Measurements from ENCODE around the gene SYNE1. TPM values are rescaled to one million over a fixed set of nuclear protein-coding genes. Genes with fewer than 3 reads are reported as not detected.

SYNE1 gene
- total RNA-seq, 1 donor from 2014 or later, result 103 TPM

DNA sequence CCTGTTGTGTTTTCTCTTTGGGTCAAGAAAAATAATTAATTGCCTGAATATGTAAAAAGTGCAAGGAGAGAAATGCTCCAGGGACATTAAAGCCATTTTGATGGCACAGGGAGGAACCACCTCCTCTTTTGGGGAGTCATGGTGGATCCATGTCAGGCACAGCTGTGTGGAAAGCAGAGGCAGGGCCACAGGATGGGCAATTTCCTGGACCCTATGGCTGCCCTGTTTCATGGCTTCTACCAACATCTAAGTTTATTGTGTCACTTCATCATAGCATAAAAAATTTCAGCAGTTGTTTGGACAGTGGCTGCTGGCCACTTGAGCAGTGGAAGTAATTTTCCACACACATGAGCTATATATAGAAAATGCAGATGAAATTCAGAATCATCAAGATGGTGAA is 238.2 kb downstream of the SYNE1 start:
- intact Hi-C loops (cut with DNase I), result no loop called here
- no peak for DNase-seq (ENCODE audit: low spot score)

DNA sequence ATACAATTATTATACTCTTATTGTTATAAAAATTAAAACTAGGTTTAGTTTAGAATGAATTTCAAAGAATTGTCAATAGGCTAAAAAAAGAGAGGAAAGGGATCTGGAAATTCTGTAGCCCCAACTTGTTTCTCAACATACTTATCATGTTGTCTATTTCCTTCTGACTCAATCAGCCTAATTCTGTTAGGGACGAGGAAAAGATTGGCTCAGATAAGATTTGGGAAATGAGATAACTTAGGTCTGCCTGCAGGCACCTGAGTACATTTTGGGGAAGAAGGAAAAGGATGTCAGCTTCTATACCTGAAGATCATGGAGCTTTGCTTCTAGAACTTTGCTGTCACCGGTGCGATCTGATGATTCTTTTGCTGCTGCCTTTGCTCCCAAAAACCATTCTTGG is 238.8 kb downstream of the SYNE1 start:
- intact Hi-C loops (cut with DNase I), result no loop called here
- DNase-seq (ENCODE audit: low spot score), result no peak

DNA sequence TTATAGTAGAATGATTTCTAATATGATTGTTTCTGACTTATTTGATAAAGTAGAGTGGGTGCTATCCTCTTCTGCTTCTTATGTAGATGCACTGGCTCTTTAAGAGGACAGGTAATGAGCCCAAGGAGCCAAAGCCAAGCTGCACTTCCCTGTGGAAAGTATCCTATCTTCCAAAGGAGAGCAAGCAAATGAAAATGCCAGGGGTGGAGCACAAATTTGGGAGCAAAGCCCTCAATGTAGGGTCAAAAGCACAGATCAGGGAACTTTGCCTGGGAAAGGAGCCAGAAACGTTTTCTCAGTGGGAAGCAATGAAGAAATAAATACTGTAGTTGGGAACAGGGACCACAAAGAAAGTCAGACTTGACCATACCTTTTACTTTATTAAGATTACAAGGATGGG is 242.9 kb downstream of the SYNE1 start:
- intact Hi-C loops (cut with DNase I), result no loop called here

DNA sequence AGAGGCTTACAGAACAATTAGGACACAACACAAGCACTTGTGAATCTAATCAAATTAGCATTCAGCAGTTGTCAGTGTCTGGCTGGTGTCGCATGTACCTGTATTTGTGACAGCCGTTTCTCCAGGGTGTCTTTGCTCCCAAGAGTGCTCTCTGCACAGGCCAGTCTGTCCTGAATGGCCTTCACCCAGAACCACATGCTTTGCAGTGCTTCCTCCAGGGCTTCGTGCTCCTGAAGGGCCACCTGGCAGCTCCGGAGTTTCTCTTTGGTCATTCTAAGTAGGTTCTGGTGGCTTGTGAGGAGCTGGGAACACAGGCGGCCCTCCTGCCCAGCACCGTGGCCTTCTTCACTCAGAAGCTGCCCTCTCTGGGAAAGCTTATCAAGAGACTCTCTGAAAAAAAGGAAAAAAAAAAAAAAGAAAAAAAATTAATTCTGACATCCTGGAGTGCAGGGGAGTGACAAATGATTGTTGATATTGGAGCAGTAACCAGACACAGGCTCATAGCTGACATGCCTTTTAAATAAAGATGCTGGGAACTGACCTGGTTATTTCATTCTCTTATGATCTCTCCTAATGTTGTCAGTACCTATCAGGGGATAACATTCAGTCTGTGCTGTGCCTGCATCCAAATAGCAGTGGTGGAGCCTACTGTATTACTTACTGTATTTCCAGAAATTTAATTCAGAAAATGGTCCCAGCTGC is 245.8 kb downstream of the SYNE1 start:
- intact Hi-C loops (cut with DNase I), result no loop called here
- no peak for DNase-seq (ENCODE audit: low spot score)

More for the DNA sequence above, 242.9 kb downstream of the SYNE1 start:
- no peak for DNase-seq (ENCODE audit: low spot score)

DNA sequence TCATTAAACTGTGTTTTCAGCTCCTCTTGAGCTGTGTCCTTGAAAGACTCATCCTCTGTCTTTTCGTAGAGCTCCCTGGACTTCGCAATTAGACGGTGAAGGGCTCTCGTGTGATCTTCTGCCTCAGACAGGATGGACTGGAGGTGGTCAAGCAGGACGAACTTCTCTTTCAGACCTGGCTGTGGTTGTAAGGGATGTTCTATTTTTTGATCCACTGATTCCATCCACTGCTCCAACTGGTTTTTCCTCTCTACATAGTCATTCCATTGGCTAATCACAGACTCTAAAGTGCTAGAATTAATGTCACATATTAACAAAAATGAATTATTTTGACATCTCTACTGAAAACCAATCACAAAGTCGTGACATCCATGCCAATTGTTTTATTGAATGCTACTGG is 250.1 kb downstream of the SYNE1 start:
- DNase-seq (ENCODE audit: low spot score), result no peak
- intact Hi-C loops (cut with DNase I), result no loop called here

DNA sequence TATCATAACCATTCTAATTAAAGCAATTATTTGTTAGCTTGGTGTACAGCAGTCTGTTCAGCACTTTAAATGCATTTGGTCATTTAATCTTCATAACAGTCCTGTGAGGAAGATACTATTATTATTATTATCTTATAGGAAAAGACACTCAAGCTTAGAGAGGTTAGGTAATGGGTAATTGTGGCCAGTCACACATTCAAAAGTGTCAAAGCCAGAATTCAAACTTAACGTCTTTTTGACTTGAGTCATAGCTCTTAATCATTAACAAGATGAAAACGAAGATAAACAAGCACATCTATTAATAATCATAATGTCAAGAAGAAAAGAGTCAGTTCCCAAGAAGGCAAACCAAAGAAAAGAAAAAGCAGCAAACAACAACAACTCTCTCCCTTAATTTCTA is 251.0 kb downstream of the SYNE1 start:
- intact Hi-C loops (cut with DNase I), result no loop called here
- no peak for DNase-seq (ENCODE audit: low spot score)

DNA sequence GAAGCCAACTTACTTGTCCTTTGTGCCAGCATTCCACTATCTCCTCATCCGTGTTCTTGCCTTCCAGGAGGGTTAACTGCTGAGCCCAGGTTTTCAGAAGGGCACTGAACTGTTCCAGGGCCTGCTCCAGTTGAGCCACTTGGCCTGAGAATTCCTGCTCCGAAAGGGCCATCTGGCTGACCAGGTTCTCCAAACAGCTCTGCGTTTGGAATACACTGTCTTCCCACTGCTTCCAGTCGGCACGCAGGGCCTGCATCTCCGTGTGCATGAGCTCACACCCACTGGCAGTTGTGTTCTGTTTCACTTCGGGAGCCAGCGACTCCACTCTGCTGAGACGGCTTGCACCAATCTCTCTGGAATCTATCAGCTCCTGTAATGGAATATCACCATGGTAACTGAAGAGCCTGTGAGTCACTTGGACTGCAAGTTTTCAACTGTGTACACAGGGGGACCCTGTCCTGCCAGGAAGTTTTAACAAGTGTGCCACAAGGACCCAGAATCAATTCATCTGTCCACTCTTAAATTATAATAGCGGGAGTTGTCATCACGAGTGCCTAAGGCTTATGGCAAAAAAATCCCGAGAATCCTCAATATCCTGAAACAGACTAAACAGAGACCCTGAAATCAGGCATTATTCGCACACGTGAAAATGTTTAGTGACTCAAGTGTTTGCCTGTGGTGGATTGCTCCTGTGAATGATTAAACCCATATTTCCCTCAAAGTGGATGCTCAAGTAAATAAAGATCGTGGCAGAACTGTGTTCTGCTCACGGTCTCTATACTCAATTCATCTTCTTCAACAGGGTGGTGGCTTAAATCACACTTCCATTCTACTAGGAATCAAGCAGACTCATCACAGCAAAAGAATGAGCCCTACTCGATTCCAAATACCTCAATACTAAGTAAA is 255.9 kb downstream of the SYNE1 start:
- intact Hi-C loops (cut with DNase I), result no loop called here
- peak; percentile 82 for DNase-seq (ENCODE audit: low spot score)

DNA sequence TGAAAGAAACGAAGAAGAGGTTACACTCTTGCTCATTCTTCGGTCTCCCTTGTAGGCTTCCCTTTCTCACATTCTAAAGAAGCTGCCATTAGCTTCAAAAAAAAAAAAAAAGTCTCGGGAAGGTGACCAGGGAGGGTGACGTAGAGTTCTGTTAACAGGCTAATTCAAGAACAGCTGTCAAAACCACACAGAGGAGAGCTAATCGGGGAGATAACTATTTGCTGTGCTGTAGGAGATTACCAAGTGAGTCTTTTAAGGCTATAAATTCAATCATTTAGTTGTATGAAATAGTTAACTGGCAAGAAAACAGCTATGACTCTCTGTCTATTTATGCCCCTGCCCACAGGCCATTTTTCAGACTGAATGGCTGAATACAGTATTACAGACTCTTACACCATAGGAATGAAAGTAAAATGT is 256.8 kb downstream of the SYNE1 start:
- DNase-seq (ENCODE audit: low spot score), result no peak
- intact Hi-C loops (cut with DNase I), result no loop called here

DNA sequence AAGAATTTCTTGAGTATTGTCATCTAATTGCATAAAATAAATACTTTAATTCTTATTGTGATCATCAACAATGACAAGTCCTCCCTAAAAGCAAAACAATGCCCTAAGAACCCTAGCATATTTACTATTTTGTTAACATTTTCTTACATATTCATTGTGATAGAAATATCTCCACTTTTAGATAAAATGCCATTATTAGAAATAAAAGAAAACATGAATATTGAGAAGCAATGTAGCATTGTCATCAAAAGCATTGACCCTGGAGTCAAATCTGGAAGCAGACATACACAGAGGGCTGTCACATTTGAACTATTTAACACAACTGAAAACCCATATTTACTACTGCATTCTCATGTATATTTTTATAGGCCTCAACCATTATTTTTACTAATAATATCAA is 257.7 kb downstream of the SYNE1 start:
- intact Hi-C loops (cut with DNase I), result no loop called here
- DNase-seq (ENCODE audit: low spot score), result no peak

DNA sequence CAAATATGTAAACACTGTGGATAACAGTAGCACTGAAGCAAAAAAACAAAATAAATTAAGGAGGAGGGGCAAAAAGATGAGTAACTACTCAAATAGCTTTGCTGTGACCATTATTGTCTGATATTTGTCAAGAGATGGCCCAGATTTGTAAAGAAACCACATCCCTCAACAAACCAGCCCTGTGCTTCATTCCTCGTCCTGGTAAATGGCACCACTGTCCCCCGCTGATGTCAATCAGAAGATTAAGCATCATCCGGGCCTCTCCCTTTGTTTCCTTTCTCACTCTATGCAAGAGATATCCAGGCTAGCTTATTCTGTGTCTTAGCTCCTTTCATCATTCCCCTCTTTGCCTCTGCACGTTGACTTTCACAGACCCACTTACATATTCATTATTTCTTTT is 259.0 kb downstream of the SYNE1 start:
- intact Hi-C loops (cut with DNase I), result no loop called here
- no peak for DNase-seq (ENCODE audit: low spot score)

DNA sequence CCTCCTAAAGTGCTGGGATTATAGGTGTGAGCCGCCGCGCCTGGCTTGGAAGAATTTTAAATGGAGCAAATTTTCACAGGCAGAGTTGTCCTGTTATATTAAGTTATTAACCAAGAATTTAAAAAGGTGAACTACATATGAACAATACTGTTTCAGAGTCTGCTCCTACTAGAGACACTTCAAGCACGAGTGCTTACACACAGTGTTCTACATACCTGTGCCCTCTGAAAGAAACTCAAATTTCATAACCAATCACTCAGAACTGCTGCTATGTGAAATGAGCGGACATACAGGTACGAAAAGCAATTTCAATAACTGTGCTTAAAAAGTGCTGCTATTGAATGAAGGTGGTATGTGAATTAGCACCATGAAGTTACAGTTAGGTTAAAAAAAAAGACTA is 262.0 kb downstream of the SYNE1 start:
- no peak for DNase-seq (ENCODE audit: low spot score)
- intact Hi-C loops (cut with DNase I), result no loop called here

DNA sequence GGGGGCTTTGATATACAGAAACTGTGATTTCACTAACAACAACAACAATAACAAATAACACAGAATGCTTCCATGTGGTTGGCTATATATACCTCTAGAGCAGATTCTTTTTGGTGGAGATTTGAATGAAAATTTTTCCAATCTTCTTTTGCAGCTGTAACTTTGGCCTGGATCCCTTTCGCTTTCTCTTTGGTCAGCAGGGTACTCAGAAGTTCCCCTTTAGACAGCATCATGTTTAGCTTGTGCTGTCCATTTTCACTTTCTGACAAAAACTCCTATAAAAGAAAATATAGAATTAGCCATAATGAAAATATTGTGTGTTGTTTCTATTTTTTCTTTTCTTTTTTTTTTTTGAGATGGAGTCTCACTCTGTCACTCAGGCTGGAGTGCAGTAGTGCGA is 264.2 kb downstream of the SYNE1 start:
- DNase-seq (ENCODE audit: low spot score), result no peak
- intact Hi-C loops (cut with DNase I), result no loop called here

DNA sequence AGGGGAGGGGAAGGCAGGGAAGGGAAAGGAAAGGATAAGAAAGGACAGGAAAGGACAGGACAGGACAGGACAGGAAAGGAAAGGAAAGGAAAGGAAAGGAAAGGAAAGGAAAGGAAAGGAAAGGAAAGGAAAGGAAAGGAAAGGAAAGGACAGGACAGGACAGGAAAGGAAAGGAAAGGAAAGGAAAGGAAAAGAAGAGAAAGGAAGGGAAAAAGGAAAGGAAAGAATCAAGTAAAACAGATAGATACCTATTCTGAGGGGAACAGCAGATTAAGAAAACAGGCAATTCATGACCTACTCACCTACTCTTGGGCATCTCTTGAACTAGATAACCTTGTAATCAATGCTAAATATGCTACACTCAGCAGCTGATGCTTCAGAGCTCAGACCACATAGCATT is 265.4 kb downstream of the SYNE1 start:
- intact Hi-C loops (cut with DNase I), result no loop called here
- no peak for DNase-seq (ENCODE audit: low spot score)

DNA sequence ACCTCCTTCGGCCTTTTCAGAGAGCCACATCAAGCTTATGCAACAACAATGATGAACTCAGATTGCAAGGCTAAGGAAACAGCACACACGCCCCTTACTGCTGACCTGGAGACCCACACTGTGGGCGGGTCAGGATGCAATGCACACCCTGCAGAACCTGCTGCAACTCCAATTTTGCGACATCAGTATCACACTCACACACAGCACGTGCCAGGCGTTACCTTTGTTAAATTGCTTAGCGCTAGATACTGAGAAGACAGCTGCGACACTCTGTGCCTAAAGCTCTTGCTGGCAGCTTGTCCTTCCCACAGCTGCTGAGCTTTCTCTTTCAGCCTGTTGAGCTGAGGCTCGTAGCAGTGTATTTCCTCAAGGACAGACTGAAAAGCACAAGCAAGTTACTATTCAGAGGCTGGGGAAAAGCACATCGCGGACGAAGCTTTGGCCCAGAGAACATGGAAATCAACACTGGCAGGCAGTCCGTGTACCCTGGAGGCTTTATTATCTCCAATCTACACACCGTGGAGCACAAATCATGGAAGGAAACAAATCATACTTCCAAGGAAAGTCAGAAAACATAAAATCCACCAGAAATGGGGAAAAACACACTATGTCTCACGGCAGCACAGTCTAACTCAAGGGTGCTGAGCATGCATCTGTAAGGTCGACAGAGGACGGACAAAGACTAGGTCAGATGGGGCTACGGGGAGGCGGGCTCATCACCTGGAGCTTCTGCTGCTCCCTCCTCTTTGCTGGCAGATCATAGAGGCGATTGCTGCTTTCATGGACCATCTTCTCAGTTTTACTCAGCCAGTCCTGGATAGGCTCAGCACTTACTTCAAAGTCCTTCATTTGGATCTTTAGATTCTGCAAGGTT is 268.2 kb downstream of the SYNE1 start:
- DNase-seq (ENCODE audit: low spot score), result no peak
- intact Hi-C loops (cut with DNase I), result no loop called here

DNA sequence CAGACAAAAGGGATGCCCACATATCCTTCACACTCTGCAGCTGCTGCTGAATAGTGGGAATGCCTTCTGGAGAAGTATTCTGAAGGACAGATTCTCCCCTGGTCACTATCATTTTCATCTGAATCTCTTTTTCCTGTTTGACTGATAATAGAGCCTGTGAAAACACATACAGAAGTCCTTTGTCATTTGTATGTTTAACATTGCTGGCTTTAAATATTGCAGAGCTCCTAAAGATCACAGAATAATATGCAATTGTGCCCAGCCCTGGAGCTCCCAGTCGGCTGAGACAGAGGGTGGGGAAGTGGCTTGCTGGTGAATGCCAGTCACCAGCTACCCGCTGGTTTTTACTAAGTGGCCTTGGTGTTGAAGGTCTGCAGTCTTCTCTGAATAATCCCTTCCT is 272.3 kb downstream of the SYNE1 start:
- intact Hi-C loops (cut with DNase I), result no loop called here
- no peak for DNase-seq (ENCODE audit: low spot score)

DNA sequence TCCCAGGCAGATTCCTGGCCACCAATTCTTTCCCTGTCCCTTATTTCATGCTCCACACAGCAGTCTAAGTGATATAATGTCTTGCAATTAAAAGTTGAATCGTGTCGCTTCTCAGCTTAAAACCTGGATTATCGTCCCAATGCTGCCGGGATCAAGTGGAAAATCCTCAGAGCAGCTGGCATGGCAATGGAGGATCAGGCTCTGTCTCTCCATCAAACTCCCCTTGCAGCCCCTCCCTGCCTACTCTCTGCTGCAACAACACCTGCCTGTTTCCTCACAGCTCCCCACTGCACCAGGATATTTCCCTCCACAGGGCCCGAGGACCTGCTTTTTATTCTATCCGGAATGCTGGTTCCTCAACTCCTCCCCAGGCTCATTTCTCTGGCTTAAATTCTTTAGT is 277.1 kb downstream of the SYNE1 start:
- intact Hi-C loops (cut with DNase I), result no loop called here
- no peak for DNase-seq (ENCODE audit: low spot score)

DNA sequence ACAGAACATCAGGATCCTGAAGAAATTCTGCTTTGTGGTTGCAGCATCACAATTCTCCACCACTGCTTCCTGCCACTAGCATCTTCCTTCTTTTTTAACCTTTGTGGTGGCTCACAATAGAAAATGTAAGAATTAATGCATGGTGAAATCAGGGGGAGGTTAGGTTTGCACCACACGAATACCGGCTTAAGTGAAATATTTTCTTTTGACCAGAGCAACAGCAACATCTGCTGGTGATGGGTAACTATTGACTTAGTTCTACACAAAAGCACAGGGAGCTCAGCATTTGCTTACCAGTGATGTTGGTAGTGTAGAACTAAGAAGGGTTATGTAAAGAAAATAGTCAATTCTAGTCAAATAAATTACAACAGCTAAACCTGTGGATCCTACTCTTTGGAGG is 280.5 kb downstream of the SYNE1 start:
- no peak for DNase-seq (ENCODE audit: low spot score)
- intact Hi-C loops (cut with DNase I), result no loop called here

DNA sequence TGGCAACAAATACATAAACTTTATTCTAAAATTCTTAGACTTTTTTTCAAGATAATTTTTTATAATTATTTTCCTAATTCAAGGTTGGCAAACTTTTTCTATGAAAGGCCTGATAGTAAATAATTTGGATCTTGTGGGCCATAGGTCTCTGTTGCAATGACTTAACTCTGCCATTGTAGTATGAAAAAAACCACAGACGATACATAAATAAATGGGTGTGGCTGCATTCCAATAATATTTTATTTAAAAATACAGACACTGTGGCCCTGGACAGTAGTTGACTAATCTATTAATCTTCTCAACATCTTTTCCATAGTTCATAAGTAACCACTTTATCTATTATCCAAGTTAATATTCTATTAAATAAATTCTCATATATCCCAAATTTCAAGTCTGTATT is 281.1 kb downstream of the SYNE1 start:
- DNase-seq (ENCODE audit: low spot score), result no peak
- intact Hi-C loops (cut with DNase I), result no loop called here

DNA sequence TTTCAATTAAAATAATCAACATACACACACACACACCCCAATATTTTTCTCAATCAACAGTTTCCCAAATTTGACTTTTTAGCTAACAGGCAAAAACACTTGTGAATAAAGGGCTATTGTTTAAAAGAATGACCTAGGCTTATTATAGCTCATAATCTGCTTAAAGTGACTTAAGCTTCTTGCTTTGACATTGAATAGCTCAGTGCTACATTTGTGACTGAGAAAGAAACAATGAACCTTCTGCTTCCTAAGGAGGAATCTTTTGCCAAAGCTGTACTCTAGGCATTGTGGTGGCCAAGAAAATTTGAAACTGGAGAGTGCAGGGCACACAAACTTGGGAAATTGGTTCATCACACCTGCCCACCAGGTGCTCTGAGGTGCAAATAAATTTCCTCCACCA is 282.0 kb downstream of the SYNE1 start:
- intact Hi-C loops (cut with DNase I), result no loop called here
- no peak for DNase-seq (ENCODE audit: low spot score)

DNA sequence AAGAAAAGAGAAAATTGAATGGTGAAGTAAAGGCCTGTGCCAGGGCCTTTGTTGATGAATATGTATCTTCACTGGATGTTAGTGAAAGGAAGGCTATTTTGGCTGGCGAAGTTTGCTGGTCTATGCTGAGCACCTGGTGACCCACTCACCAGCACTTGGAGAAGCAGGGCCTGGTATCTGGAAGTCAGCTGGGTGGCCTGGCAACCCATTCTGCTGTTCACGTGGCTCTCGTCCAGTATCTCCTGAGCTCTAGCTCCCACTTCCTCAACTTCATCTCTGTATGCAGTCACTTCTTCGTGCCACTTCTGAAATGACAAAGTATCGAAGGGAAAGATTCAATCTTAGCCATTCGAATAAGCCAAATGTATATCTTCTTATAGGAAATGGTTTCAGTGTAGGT is 283.7 kb downstream of the SYNE1 start:
- intact Hi-C loops (cut with DNase I), result no loop called here
- no peak for DNase-seq (ENCODE audit: low spot score)
